Measurements from ENCODE around the gene GPC3.

DNA sequence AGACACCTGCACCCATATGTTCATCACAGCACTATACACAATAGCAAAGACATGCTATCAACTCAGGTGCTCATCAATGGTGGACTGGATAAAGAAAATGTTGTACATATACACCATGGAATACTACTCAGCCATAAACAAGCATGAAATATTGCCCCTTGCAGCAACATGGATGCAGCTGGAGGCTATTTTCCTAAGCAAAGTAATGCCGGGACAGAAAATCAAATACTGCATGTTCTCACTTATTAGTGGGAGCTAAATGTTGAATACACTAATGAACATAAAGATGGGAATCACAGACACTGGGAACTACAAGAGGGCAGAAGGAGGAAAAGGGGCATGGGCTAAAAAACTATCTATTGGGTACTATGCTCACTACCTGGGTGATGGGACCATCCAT, 278.5 kb downstream of the GPC3 start:
- TF ChIP-seq, protein P1, sequence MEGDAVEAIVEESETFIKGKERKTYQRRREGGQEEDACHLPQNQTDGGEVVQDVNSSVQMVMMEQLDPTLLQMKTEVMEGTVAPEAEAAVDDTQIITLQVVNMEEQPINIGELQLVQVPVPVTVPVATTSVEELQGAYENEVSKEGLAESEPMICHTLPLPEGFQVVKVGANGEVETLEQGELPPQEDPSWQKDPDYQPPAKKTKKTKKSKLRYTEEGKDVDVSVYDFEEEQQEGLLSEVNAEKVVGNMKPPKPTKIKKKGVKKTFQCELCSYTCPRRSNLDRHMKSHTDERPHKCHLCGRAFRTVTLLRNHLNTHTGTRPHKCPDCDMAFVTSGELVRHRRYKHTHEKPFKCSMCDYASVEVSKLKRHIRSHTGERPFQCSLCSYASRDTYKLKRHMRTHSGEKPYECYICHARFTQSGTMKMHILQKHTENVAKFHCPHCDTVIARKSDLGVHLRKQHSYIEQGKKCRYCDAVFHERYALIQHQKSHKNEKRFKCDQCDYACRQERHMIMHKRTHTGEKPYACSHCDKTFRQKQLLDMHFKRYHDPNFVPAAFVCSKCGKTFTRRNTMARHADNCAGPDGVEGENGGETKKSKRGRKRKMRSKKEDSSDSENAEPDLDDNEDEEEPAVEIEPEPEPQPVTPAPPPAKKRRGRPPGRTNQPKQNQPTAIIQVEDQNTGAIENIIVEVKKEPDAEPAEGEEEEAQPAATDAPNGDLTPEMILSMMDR (conservative IDR thresholded peaks at IDR 0.05): no peak
- TF ChIP-seq EZH2 (IDR thresholded peaks at IDR 0.05; ENCODE audit: low read depth): no peak
